ENCODE data around the gene SLC35E4. TPM values are rescaled to one million over a fixed set of nuclear protein-coding genes. Genes with fewer than 3 reads are reported as not detected.

The SLC35E4 gene
- total RNA-seq, 4 donors from 2014 or later, result 4.2 to 14.1 (median 9.7) TPM

DNA sequence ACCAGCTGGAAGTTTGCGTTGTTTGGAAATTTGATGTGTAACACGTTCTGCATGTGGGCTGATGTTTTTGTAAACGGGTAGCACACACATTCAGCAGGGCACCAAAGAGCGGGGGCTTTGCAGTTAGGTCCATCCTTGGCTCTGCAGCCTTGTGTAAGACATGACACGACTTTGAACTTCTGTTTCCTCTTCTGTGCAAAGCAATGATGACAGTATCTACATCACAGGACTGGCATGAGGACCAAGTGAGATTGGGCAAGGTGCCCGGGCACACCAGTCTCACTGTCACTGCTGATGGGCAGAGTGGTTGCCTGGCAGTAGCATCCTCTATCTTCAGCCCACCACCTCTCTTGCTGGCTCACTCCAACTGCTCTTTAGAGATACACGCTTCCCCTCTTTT, 25.3 kb upstream of the SLC35E4 start:
- no peaks in the 10 kb centered on the region for H3K27me3 ChIP-seq
- intact Hi-C loops (cut with DNase I), result no loop called here
- no peak for DNase-seq (ENCODE audit: extremely low spot score)
- H3K4me1 ChIP-seq, result peaks cover 21 to 45% (median 42%) of the 10 kb centered on the region in 4 donors
- no peak overlapping the region for H3K4me3 ChIP-seq
- H3K36me3 ChIP-seq, result peaks cover 0 to 50% (median 41%) of the 10 kb centered on the region in 4 donors
- TF ChIP-seq, protein P1, sequence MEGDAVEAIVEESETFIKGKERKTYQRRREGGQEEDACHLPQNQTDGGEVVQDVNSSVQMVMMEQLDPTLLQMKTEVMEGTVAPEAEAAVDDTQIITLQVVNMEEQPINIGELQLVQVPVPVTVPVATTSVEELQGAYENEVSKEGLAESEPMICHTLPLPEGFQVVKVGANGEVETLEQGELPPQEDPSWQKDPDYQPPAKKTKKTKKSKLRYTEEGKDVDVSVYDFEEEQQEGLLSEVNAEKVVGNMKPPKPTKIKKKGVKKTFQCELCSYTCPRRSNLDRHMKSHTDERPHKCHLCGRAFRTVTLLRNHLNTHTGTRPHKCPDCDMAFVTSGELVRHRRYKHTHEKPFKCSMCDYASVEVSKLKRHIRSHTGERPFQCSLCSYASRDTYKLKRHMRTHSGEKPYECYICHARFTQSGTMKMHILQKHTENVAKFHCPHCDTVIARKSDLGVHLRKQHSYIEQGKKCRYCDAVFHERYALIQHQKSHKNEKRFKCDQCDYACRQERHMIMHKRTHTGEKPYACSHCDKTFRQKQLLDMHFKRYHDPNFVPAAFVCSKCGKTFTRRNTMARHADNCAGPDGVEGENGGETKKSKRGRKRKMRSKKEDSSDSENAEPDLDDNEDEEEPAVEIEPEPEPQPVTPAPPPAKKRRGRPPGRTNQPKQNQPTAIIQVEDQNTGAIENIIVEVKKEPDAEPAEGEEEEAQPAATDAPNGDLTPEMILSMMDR (IDR thresholded peaks at IDR 0.05), result no peak
- TF ChIP-seq POLR2AphosphoS5 (IDR thresholded peaks at IDR 0.05), result peak in 1 of 2 donors; percentile 22
- TF ChIP-seq POLR2A (IDR thresholded peaks at IDR 0.05; ENCODE audit: low read depth), result no peak
- no peak for TF ChIP-seq EP300 (IDR thresholded peaks at IDR 0.05)
- no peaks in the 10 kb centered on the region for H3K9me3 ChIP-seq
- WGBS, result 70% methylated on average over 7 of the region's 7 CpGs
- H3K27ac ChIP-seq (replicated peaks in 1 of 4), result no peak overlapping the region

DNA sequence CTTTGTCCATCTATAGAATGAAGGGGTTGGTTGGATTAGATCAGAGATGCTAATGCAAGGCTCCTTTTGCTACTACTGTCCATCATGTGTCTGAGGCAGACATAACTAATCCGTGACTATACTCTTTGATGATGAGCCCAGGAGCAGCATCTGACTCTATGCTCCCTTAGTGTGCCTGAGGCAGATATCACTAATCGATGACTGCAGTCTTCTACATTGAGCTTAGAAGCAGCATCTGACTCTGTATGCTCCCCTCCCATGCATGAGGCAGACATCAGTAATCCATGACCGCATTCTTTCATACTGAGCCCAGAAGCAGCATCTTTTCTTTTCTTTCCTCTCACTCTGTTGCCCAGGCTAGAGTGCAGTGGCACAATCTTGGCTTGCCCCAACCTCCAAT, 24.4 kb upstream of the SLC35E4 start:
- intact Hi-C loops (cut with DNase I), result no loop called here
- H3K27me3 ChIP-seq, result no peaks in the 10 kb centered on the region
- no peak overlapping the region for H3K27ac ChIP-seq (replicated peaks in 1 of 4)
- no peak overlapping the region for H3K4me3 ChIP-seq
- TF ChIP-seq EP300 (IDR thresholded peaks at IDR 0.05) (no peak), POLR2AphosphoS5 (IDR thresholded peaks at IDR 0.05) (no peak), POLR2A (IDR thresholded peaks at IDR 0.05; ENCODE audit: low read depth) (no peak)
- TF ChIP-seq, protein P1 (IDR thresholded peaks at IDR 0.05), result no peak
- no peaks in the 10 kb centered on the region for H3K9me3 ChIP-seq
- peaks cover 12 to 36% (median 34%) of the 10 kb centered on the region in 4 donors for H3K4me1 ChIP-seq
- peaks cover 0 to 56% (median 47%) of the 10 kb centered on the region in 4 donors for H3K36me3 ChIP-seq
- 93% methylated on average over 3 of the region's 3 CpGs for WGBS
- no peak for DNase-seq (ENCODE audit: extremely low spot score)

DNA sequence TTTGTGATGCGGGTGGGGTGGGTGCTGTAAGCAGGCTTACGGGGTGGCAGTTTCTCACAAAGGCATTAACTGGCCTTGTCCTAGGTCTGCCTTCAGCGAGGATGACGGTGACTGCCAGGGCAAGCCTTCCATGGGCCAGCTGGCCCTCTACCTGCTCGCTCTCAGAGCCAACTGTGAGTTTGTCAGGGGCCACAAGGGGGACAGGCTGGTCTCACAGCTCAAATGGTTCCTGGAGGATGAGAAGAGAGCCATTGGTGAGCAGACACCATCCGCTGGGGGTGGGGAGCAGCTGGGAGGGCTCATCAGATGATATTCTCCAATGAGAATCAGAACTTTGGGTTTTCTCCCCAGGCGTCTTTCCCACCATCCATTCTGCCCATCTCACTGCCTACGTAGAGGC, 22.8 kb upstream of the SLC35E4 start:
- no peak for DNase-seq (ENCODE audit: extremely low spot score)
- WGBS, result 90% methylated on average over 7 of the region's 8 CpGs
- Histone ChIP-seq H3K4me3 (no peak overlapping the region), H3K4me1 (peaks cover 6 to 24% (median 23%) of the 10 kb centered on the region in 4 donors), H3K27ac (replicated peaks in 1 of 4) (no peak overlapping the region), H3K9me3 (no peaks in the 10 kb centered on the region), H3K27me3 (no peaks in the 10 kb centered on the region), H3K36me3 (peaks cover 4 to 70% (median 62%) of the 10 kb centered on the region in 4 donors)
- intact Hi-C loops (cut with DNase I), result no loop called here
- TF ChIP-seq, protein P1 (IDR thresholded peaks at IDR 0.05), result no peak
- no peak for TF ChIP-seq EP300 (IDR thresholded peaks at IDR 0.05)
- TF ChIP-seq POLR2AphosphoS5 (IDR thresholded peaks at IDR 0.05), result no peak
- TF ChIP-seq POLR2A (IDR thresholded peaks at IDR 0.05; ENCODE audit: low read depth), result no peak

DNA sequence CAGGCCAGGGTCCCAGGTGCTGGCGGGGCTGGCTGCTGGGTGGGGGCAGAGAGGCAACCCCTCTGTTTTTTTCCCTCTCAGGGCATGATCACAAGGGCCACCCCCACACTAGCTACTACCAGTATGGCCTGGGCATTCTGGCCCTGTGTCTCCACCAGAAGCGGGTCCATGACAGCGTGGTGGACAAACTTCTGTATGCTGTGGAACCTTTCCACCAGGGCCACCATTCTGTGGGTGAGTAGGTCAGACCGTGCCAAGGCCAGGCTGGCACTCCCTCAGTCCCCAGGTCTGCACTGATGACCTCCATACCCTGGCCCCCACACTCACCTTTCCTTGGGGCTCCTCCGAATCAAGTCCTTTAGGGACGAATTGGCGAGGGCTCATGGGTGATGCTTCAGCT, 21.3 kb upstream of the SLC35E4 start:
- 93% methylated on average over 3 of the region's 7 CpGs for WGBS
- intact Hi-C loops (cut with DNase I), result no loop called here
- no peak for TF ChIP-seq POLR2AphosphoS5 (IDR thresholded peaks at IDR 0.05)
- no peak for TF ChIP-seq EP300 (IDR thresholded peaks at IDR 0.05)
- no peak for TF ChIP-seq POLR2A (IDR thresholded peaks at IDR 0.05; ENCODE audit: low read depth)
- TF ChIP-seq, protein P1 (IDR thresholded peaks at IDR 0.05), result no peak
- DNase-seq (ENCODE audit: extremely low spot score), result no peak
- peaks cover 13 to 83% (median 73%) of the 10 kb centered on the region in 4 donors for H3K36me3 ChIP-seq
- no peak overlapping the region for H3K27ac ChIP-seq (replicated peaks in 1 of 4)
- H3K27me3 ChIP-seq, result no peaks in the 10 kb centered on the region
- H3K4me1 ChIP-seq, result peaks cover 6 to 9% (median 9%) of the 10 kb centered on the region in 4 donors
- no peak overlapping the region for H3K4me3 ChIP-seq
- H3K9me3 ChIP-seq, result no peaks in the 10 kb centered on the region

DNA sequence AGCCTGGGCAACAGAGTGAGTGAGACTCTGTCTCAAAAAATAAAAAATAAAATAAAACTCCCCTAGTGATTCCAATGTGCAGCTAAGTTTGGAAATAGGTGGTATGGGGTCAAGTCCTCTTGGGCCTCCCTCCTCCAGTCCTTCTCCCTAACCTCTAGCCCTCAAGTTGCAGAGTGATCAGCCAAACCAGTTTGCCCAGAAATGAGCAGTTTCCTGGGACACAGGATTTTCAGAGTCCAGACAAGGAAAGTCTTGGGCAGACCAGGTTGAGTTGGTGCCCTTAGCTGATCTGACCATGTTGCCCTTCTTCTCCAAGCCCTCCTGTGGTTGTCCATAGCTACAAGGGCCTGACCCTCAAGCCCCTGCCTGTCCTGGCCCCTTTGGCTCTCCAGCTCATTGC, 20.7 kb upstream of the SLC35E4 start:
- Histone ChIP-seq H3K27me3 (no peaks in the 10 kb centered on the region), H3K27ac (replicated peaks in 1 of 4) (no peak overlapping the region), H3K4me1 (peaks cover 2 to 3% (median 2%) of the 10 kb centered on the region in 4 donors), H3K9me3 (no peaks in the 10 kb centered on the region), H3K36me3 (peaks cover 18 to 89% (median 76%) of the 10 kb centered on the region in 4 donors), H3K4me3 (no peak overlapping the region)
- intact Hi-C loops (cut with DNase I), result no loop called here
- no peak for TF ChIP-seq POLR2A (IDR thresholded peaks at IDR 0.05; ENCODE audit: low read depth)
- no peak for DNase-seq (ENCODE audit: extremely low spot score)
